Measurements from ENCODE around the gene CCDC107.
"Not testable (repeated sequence)": the region's sequence is repeated elsewhere in the genome, so short reads cannot be mapped to it uniquely, and the experiment has no call there.

GRCh38 chr9:35645736-35646135 is 12.4 kb upstream of the CCDC107 start:
- TF ChIP-seq CTCF, POLR2A (IDR thresholded peaks at IDR 0.05): not testable (repeated sequence)
